Measurements from ENCODE around the gene TXNDC15. TPM values are rescaled to one million over a fixed set of nuclear protein-coding genes. Genes with fewer than 3 reads are reported as not detected.

Gene TXNDC15
- total and polyA plus RNA-seq, 2 of the 13 experiments (the other 11 are each of a cell fraction or from before 2014, with no cell fraction given) = 22.2 to 49.9 TPM

- TF ChIP-seq MEIS2 (CRISPR knock-in tag; IDR thresholded peaks at IDR 0.05) = peak; percentile 43; the same call in 1 of the 2 replicates
- TF ChIP-seq PBX3 (CRISPR knock-in tag; IDR thresholded peaks at IDR 0.05; ENCODE audit: borderline replicate concordance) = 0 out of 2 replicates have a peak, but pooled peaks have one; percentile 10
- no peak for TF ChIP-seq SP140L (CRISPR knock-in tag; IDR thresholded peaks at IDR 0.05; ENCODE audit: borderline replicate concordance)
- TF ChIP-seq ZNF563 (CRISPR knock-in tag; IDR thresholded peaks at IDR 0.05) = peak; percentile 37; the same call in 1 of the 2 replicates
- TF ChIP-seq HNF4G (IDR thresholded peaks at IDR 0.05; ENCODE audit: borderline replicate concordance, low read depth, low read length) = peak; percentile 4; the same call in 1 of the 2 replicates
- TF ChIP-seq HNF4G (CRISPR knock-in tag; IDR thresholded peaks at IDR 0.05; ENCODE audit: borderline replicate concordance, low read depth) = no peak
- TF ChIP-seq TFDP1 (CRISPR knock-in tag; IDR thresholded peaks at IDR 0.05; ENCODE audit: borderline replicate concordance) = peak; percentile 57; the same call in 1 of the 2 replicates
- TF ChIP-seq YEATS2 (CRISPR knock-in tag; IDR thresholded peaks at IDR 0.05; ENCODE audit: borderline replicate concordance) = no peak
- no peak for TF ChIP-seq ZNF784 (CRISPR knock-in tag; IDR thresholded peaks at IDR 0.05; ENCODE audit: borderline replicate concordance)
- no peak for TF ChIP-seq PRDM4 (CRISPR knock-in tag; IDR thresholded peaks at IDR 0.05; ENCODE audit: borderline replicate concordance)
- TF ChIP-seq MBD4 (IDR thresholded peaks at IDR 0.05; ENCODE audit: borderline replicate concordance, low read length) = no peak
- TF ChIP-seq IKZF5 (CRISPR knock-in tag; IDR thresholded peaks at IDR 0.05) = peak; percentile 15; the same call in 1 of the 2 replicates
- TF ChIP-seq ZNF101 (CRISPR knock-in tag; IDR thresholded peaks at IDR 0.05; ENCODE audit: borderline replicate concordance, low read depth) = no peak
- no peak for TF ChIP-seq POLR2G (IDR thresholded peaks at IDR 0.05; ENCODE audit: low read depth, low read length)
- 0 out of 2 replicates have a peak, but pooled peaks have one; percentile 52 for TF ChIP-seq MLLT10 (CRISPR knock-in tag; IDR thresholded peaks at IDR 0.05)
- no peak for TF ChIP-seq ZNF75D (CRISPR knock-in tag; IDR thresholded peaks at IDR 0.05; ENCODE audit: borderline replicate concordance)
- TF ChIP-seq DMAP1 (CRISPR knock-in tag; IDR thresholded peaks at IDR 0.05) = peak; percentile 62; the same call in 1 of the 2 replicates
- no peak for TF ChIP-seq PRMT3 (CRISPR knock-in tag; IDR thresholded peaks at IDR 0.05; ENCODE audit: borderline replicate concordance, low read depth)
- TF ChIP-seq GABPB1 (CRISPR knock-in tag; IDR thresholded peaks at IDR 0.05) = peak; percentile 64
- TF ChIP-seq HOXD1 (CRISPR knock-in tag; IDR thresholded peaks at IDR 0.05) = no peak
- no peak for TF ChIP-seq SRY (CRISPR knock-in tag; IDR thresholded peaks at IDR 0.05)
- 0 out of 2 replicates have a peak, but pooled peaks have one; percentile 42 for TF ChIP-seq REPIN1 (CRISPR knock-in tag; IDR thresholded peaks at IDR 0.05; ENCODE audit: borderline replicate concordance, low read depth)
Measured at GRCh38 chr5:134905246-134905996, 31.2 kb downstream of the TXNDC15 start (continued).

All from HepG2 (cell line).